Activated naive CD8-positive, alpha-beta T cell treated with anti-CD3 and anti-CD28 coated beads, Interleukin-2, amount 10 ng/mL, durations not matched to agents 7 days and 5 days (primary cell): Measurements from ENCODE around the gene GIMAP4. TPM values are rescaled to one million over a fixed set of nuclear protein-coding genes. Genes with fewer than 3 reads are reported as not detected.
"Not testable (repeated sequence)": the region's sequence is repeated elsewhere in the genome, so short reads cannot be mapped to it uniquely, and the experiment has no call there.

Source experiments
- ATAC-seq: fragments of 150-1000 bp; cut with Tn5 transposase; one replicate; pipeline ENCODE4 v1.10.0; 2021; ENCODE audit warnings: low read depth, moderate library complexity
- POLR2A ChIA-PET: fragments of 350-600 bp; sonication (Branson Sonifier 250); formaldehyde crosslinking; loops from one replicate; lab custom pipeline; 2021; ENCODE audit warnings: antibody characterized with exemption; lab: Charles Lee
- DNase-seq: peaks from one replicate; pipeline ENCODE4 v3.0.0; 2021
- H3K27ac Mint-ChIP-seq: one replicate; pipeline ENCODE4 v1.8.0; 2022; ENCODE audit warnings: mild to moderate bottlenecking, mixed read lengths
- H3K27me3 Mint-ChIP-seq: one replicate; pipeline ENCODE4 v1.8.0; 2022; ENCODE audit warnings: mild to moderate bottlenecking, moderate library complexity, mixed read lengths
- H3K36me3 Mint-ChIP-seq: one replicate; pipeline ENCODE4 v1.8.0; 2021; ENCODE audit warnings: mild to moderate bottlenecking, mixed read lengths
- H3K4me1 Mint-ChIP-seq: one replicate; pipeline ENCODE4 v1.8.0; 2021; ENCODE audit warnings: mixed read lengths
- H3K4me3 Mint-ChIP-seq: one replicate; pipeline ENCODE4 v1.8.0; 2022; ENCODE audit warnings: mild to moderate bottlenecking, moderate library complexity, mixed read lengths
- H3K9me3 Mint-ChIP-seq: one replicate; pipeline ENCODE4 v1.8.0; 2021; ENCODE audit warnings: mixed read lengths
- total RNA-seq, 2 experiments: library from RNA; stranded (reverse); gene quantifications; one replicate each; pipeline ENCODE4 v1.2.3, GENCODE V29; 2021

Gene GIMAP4
- total RNA-seq = 100 to 1,000 TPM; 285 to 288 TPM

GRCh38 chr7:150567169-150567568 lies at the start of gene GIMAP4:
Gene GIMAP4 (plus strand): TSS chr7:150567390. CDS start chr7:150569902, 2,512 bp downstream.
- DNase-seq (no peak), ATAC-seq (peak; percentile 63)
- POLR2A ChIA-PET = interaction anchor here (0.7 to 7.3 kb wide), 22 partner anchors 17 to 188 kb away, joined by 3 to 103 read pairs (median 6); partner anchors contain the start of genes GIMAP1, GIMAP2, GIMAP5 and GIMAP6
- peak within 1 kb of the TSS; percentile 94 for H3K4me3 Mint-ChIP-seq
- peak within 1 kb of the TSS; percentile 96 for H3K27ac Mint-ChIP-seq
- H3K4me1 Mint-ChIP-seq = peaks cover 55% of the 10 kb centered on the region
- H3K36me3 Mint-ChIP-seq = peaks cover 47% of the 10 kb centered on the region
- H3K9me3 Mint-ChIP-seq = peaks cover 2% of the 10 kb centered on the region
- no peaks in the 10 kb centered on the region for H3K27me3 Mint-ChIP-seq

- Mint-ChIP-seq H3K4me1 (peaks cover 24% of the 10 kb centered on the region), H3K36me3 (peaks cover 62% of the 10 kb centered on the region), H3K9me3 (peaks cover 2% of the 10 kb centered on the region), H3K27me3 (no peaks in the 10 kb centered on the region), H3K27ac (peak overlapping the region; percentile 91), H3K4me3 (peak overlapping the region; percentile 100)
- POLR2A ChIA-PET = interaction anchor here (0.9 to 8.1 kb wide), 6 partner anchors 38 to 224 kb away, joined by 3 to 103 read pairs (median 7); partner anchors contain the start of genes GIMAP2, GIMAP4 and GIMAP8
- DNase-seq (no peak), ATAC-seq (no peak)
These were observed 47.9 kb upstream of the GIMAP4 start for GRCh38 chr7:150519310-150519709.

- peaks cover 63% of the 10 kb centered on the region for H3K36me3 Mint-ChIP-seq
- H3K9me3 Mint-ChIP-seq = peaks cover 4% of the 10 kb centered on the region
- ATAC-seq = peak; percentile 49
- H3K4me3 Mint-ChIP-seq = peak overlapping the region; percentile 100
- POLR2A ChIA-PET = interaction anchor here (0.6 to 8.1 kb wide), 9 partner anchors 39 to 236 kb away, joined by 3 to 103 read pairs (median 7); partner anchors contain the start of genes GIMAP1, GIMAP4, GIMAP5 and GIMAP8
- H3K4me1 Mint-ChIP-seq = peaks cover 25% of the 10 kb centered on the region
- H3K27ac Mint-ChIP-seq = peak overlapping the region; percentile 90
- peak; percentile 53 for DNase-seq
- no peaks in the 10 kb centered on the region for H3K27me3 Mint-ChIP-seq
These were observed 47.0 kb upstream of the GIMAP4 start for GRCh38 chr7:150520145-150520544.

DNA sequence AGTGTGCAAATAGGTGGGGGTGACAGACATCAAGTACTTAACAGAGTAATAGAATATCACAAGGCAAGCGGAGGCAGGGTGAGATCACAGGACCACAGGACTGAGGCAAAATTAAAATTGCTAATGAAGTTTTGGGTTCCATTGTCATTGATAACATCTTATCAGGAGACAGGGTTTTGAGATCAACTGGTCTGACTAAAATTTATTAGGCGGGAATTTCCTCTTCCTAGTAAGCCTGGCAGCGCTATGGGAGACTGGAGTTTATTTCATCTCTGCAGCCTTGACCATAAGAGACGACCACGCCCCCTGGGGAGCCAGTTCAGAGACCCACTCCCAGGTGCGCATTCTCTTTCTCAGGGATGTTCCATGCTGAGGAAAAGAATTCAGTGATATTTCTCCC lies 44.3 kb upstream of the GIMAP4 start:
- peaks cover 71% of the 10 kb centered on the region for H3K36me3 Mint-ChIP-seq
- H3K27me3 Mint-ChIP-seq, H3K27ac Mint-ChIP-seq, POLR2A ChIA-PET, DNase-seq, ATAC-seq: not testable (repeated sequence)
- peaks cover 12% of the 10 kb centered on the region for H3K9me3 Mint-ChIP-seq
- peaks cover 34% of the 10 kb centered on the region for H3K4me1 Mint-ChIP-seq
- peak overlapping the region; percentile 59 for H3K4me3 Mint-ChIP-seq

GRCh38 chr7:150524018-150524417 lies 43.2 kb upstream of the GIMAP4 start:
- Mint-ChIP-seq H3K27me3 (no peaks in the 10 kb centered on the region), H3K36me3 (peaks cover 74% of the 10 kb centered on the region), H3K9me3 (peaks cover 21% of the 10 kb centered on the region), H3K27ac (no peak overlapping the region), H3K4me1 (peaks cover 32% of the 10 kb centered on the region), H3K4me3 (no peak overlapping the region)
- POLR2A ChIA-PET = no interaction called here
- ATAC-seq = peak; percentile 43
- no peak for DNase-seq

DNA sequence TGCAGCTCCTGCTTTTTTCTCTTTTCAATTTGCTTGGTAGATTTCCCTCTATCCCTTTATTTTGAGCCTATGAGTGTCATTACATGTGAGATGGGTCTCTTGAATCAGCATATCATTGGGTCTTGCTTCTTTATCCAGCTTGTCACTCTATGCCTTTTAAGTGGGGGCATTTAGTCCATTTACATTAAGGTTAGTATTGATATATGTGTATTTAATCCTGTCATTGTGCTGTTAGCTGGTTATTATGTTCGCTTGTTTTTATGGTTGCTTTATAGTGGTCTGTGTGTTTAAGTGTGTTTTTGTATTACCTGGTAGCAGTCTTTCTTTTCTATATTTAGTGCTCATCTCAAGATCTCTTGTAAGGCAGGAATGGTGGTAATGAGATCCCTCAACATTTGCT lies 35.5 kb upstream of the GIMAP4 start:
- Mint-ChIP-seq H3K4me1 (peaks cover 10% of the 10 kb centered on the region), H3K36me3 (peaks cover 60% of the 10 kb centered on the region), H3K4me3 (no peak overlapping the region), H3K9me3 (peaks cover 50% of the 10 kb centered on the region), H3K27me3 (no peaks in the 10 kb centered on the region), H3K27ac (no peak overlapping the region)
- no peak for DNase-seq
- ATAC-seq = no peak
- POLR2A ChIA-PET = no interaction called here

DNA sequence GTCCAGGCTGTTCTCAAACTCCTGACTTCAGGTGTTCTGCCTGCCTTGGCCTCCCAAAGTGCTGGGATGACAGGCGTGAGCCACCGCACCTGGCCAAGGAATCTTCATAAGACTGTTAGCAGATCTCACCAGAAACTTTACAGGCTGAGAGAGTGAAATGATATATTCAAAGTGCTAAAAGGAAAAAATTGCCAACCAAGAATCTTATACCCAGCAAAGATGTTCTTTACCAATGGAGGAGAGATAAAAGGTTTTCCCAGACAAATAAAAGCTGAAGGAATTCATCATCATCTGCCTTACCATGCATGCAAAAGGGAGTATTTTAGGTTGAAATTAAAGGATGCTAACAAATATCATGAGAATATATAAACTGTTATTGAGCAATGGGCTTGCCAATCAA lies 28.9 kb upstream of the GIMAP4 start:
- POLR2A ChIA-PET = no interaction called here
- DNase-seq (no peak), ATAC-seq (no peak)
- H3K27me3 Mint-ChIP-seq = no peaks in the 10 kb centered on the region
- peaks cover under 1% of the 10 kb centered on the region for H3K4me1 Mint-ChIP-seq
- no peak overlapping the region for H3K27ac Mint-ChIP-seq
- no peak overlapping the region for H3K4me3 Mint-ChIP-seq
- H3K36me3 Mint-ChIP-seq = peaks cover 41% of the 10 kb centered on the region
- peaks cover 34% of the 10 kb centered on the region for H3K9me3 Mint-ChIP-seq

DNA sequence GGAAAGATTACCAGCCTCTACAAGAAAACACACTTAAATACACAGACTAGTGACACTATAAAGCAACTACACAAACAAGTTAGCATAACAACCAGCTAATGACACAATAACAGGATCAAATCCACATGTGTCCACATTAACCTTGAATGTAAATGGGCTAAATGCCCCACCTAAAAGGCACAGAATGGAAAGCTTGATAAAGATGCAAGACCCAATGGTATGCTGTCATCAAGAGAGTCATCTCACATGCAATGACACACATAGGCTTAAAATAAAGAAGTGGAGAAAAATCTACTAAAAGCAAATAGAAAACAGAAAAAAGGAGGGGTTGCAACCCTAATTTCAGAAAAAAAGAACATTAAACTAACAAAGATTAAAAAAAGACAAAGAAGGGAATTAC lies 14.0 kb upstream of the GIMAP4 start:
- DNase-seq (no peak), ATAC-seq (no peak)
- peaks cover 35% of the 10 kb centered on the region for H3K9me3 Mint-ChIP-seq
- H3K27ac Mint-ChIP-seq = no peak overlapping the region
- peaks cover 57% of the 10 kb centered on the region for H3K36me3 Mint-ChIP-seq
- POLR2A ChIA-PET = interaction anchor here (0.8 to 1.7 kb wide), 2 partner anchors 10 to 17 kb away, joined by 3 read pairs; no protein-coding TSS in a partner anchor
- peaks cover 16% of the 10 kb centered on the region for H3K4me1 Mint-ChIP-seq
- H3K27me3 Mint-ChIP-seq = no peaks in the 10 kb centered on the region
- H3K4me3 Mint-ChIP-seq = no peak overlapping the region

DNA sequence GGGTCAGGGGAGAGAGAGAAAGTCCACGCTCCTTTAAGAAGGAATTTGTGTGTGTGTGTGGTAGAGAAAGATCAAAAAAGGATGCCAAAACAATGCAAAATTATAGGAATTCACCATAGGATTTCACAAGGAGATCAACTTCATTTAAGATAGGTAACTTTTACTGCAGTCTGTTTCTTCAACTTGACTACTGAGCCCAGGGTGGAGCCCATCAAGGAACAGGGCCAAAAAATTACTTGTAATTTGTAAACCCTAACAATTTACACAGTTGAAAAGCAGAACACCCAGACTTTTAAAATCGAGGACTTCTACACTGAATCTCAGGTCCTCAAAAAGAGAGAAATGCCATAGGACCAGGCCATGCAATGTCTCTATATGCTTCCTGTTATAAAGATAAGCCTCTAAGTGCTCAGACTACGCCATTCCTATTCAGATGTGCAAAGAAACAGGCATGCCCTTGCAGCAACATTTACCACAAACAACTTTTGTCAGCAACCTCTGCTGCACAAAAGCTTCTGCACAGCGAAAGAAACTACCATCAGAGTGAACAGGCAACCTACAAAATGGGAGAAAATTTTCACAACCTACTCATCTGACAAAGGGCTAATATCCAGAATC lies 10.6 kb upstream of the GIMAP4 start:
- DNase-seq (no peak), ATAC-seq (peak; percentile 98)
- Mint-ChIP-seq H3K36me3 (peaks cover 68% of the 10 kb centered on the region), H3K9me3 (peaks cover 39% of the 10 kb centered on the region), H3K27me3 (no peaks in the 10 kb centered on the region), H3K4me3 (peak overlapping the region; percentile 65), H3K4me1 (peaks cover 24% of the 10 kb centered on the region), H3K27ac (peak overlapping the region; percentile 96)
- POLR2A ChIA-PET = no interaction called here

DNA sequence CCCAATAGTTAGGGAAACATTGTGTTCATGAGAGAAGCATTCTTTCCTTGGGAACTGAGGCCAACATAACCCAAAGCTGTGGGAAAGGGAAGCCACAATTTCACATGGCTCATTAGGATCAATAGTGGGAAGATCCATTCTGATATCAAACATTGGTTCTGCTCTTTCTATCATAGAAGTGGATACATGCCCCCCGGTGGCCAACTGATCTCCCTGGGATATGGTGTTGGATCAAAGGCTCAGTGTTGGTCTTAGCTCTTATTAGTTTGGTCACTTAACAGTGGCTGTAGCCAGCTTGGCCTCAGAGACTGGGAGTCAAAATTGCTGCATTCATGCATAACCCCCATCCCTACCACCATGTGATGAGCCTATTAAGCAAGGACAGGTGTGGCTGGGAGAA lies 6.7 kb upstream of the GIMAP4 start:
- DNase-seq (no peak), ATAC-seq (no peak)
- Mint-ChIP-seq H3K4me1 (peaks cover 52% of the 10 kb centered on the region), H3K27me3 (no peaks in the 10 kb centered on the region), H3K27ac (no peak overlapping the region), H3K36me3 (peaks cover 48% of the 10 kb centered on the region), H3K4me3 (no peak overlapping the region), H3K9me3 (peaks cover 22% of the 10 kb centered on the region)
- POLR2A ChIA-PET = no interaction called here

- no peak for ATAC-seq
- H3K9me3 Mint-ChIP-seq = peaks cover 22% of the 10 kb centered on the region
- peak overlapping the region; percentile 82 for H3K27ac Mint-ChIP-seq
- POLR2A ChIA-PET = interaction anchor here (0.5 to 1.5 kb wide), 6 partner anchors 10 to 196 kb away, joined by 3 to 5 read pairs (median 3); partner anchors contain the start of genes GIMAP1 and GIMAP8
- peaks cover 49% of the 10 kb centered on the region for H3K4me1 Mint-ChIP-seq
- peak overlapping the region; percentile 42 for H3K4me3 Mint-ChIP-seq
- H3K27me3 Mint-ChIP-seq = no peaks in the 10 kb centered on the region
- DNase-seq = no peak
- peaks cover 45% of the 10 kb centered on the region for H3K36me3 Mint-ChIP-seq
These were observed 4.3 kb upstream of the GIMAP4 start for GRCh38 chr7:150562919-150563318.

GRCh38 chr7:150564006-150564405 lies 3.2 kb upstream of the GIMAP4 start:
- POLR2A ChIA-PET = interaction anchor here (0.9 to 7.3 kb wide), 9 partner anchors 11 to 114 kb away, joined by 3 to 81 read pairs (median 4); partner anchors contain the start of genes GIMAP7 and GIMAP8
- Mint-ChIP-seq H3K27me3 (no peaks in the 10 kb centered on the region), H3K9me3 (peaks cover 22% of the 10 kb centered on the region), H3K27ac (peak overlapping the region; percentile 82), H3K4me3 (peak overlapping the region; percentile 42), H3K36me3 (peaks cover 41% of the 10 kb centered on the region), H3K4me1 (peaks cover 50% of the 10 kb centered on the region)
- ATAC-seq (no peak), DNase-seq (no peak)

DNA sequence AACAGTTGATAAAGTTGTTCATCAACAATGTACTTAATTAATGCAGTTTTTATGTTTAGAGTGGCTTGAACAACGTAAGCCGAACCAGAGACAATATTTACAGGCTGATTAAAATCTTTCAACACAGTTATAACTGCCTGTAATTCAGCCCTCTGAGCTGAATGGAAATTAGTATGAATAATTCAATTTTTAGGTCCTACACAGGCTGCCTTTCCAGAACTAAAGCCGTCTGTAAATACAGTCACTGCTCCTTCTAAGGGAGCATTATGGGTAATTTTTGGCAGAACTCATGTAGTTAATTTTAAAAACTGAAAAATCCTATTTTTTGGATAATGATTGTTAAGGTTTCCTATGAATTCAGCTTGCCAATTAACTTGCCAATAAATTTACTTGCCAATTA lies 2.6 kb upstream of the GIMAP4 start:
- H3K9me3 Mint-ChIP-seq = peaks cover 20% of the 10 kb centered on the region
- POLR2A ChIA-PET = interaction anchor here (0.9 to 7.3 kb wide), 7 partner anchors 44 to 114 kb away, joined by 3 to 81 read pairs (median 4); partner anchors contain the start of genes GIMAP7 and GIMAP8
- H3K27me3 Mint-ChIP-seq = no peaks in the 10 kb centered on the region
- H3K27ac Mint-ChIP-seq = peak overlapping the region; percentile 82
- peaks cover 56% of the 10 kb centered on the region for H3K4me1 Mint-ChIP-seq
- no peak for ATAC-seq
- H3K36me3 Mint-ChIP-seq = peaks cover 43% of the 10 kb centered on the region
- H3K4me3 Mint-ChIP-seq = peak overlapping the region; percentile 42
- no peak for DNase-seq
